IMR-90 (cell line): Measurements from ENCODE around the gene TMEM176B. TPM values are rescaled to one million over a fixed set of nuclear protein-coding genes. Genes with fewer than 3 reads are reported as not detected.

Experiments used
- ATAC-seq: fragments of 200-7000 bp; cut with Tn5 transposase; 2 replicates; pipeline ENCODE4 v1.9.1; 2020; ENCODE audit warnings: low read depth, mild to moderate bottlenecking, moderate library complexity
- BruUV-seq: library from RNA; stranded (reverse); fragments of 400-500 nt; replicated peaks from 2 replicates; lab custom pipeline; 2021; lab: Mats Ljungman, UMichigan
- CTCF ChIA-PET: fragments of 300-600 bp; formaldehyde crosslinking; extraction: SDS; loops from one replicate; lab custom pipeline; 2021; ENCODE audit warnings: antibody characterized with exemption; lab: Yijun Ruan, JAX
- POLR2A ChIA-PET: fragments of 300-600 bp; sonication (Branson Sonifier 250); formaldehyde crosslinking; loops from one replicate; lab custom pipeline; 2022; ENCODE audit warnings: antibody characterized with exemption; ENCODE audit not compliant: unreplicated experiment; lab: Charles Lee
- DNase-seq: peaks from one replicate; pipeline ENCODE4 v3.0.0; 2013
- H2AFZ ChIP-seq: replicated peaks from 2 replicates; pipeline ENCODE3; 2013; ENCODE audit warnings: low read length, mild to moderate bottlenecking; ENCODE audit not compliant: poor library complexity
- H2AK5ac ChIP-seq: 2 replicates; pipeline ENCODE4 v1.6.1; 2013; ENCODE audit warnings: low read depth, low read length, inconsistent platforms
- H2AK9ac ChIP-seq: replicated peaks from 2 replicates; pipeline ENCODE3; 2013; ENCODE audit warnings: mild to moderate bottlenecking, low read depth, low read length, moderate library complexity; ENCODE audit not compliant: poor library complexity
- H2BK120ac ChIP-seq: 2 replicates; pipeline ENCODE4 v1.6.1; 2013; ENCODE audit warnings: low read depth, low read length, inconsistent platforms
- H2BK15ac ChIP-seq: 3 replicates; pipeline ENCODE4 v1.6.1; 2013; ENCODE audit warnings: low read depth, low read length, inconsistent platforms
- H2BK20ac ChIP-seq: 2 replicates; pipeline ENCODE4 v1.6.1; 2013; ENCODE audit warnings: low read depth, mild to moderate bottlenecking, inconsistent platforms, low read length, moderate library complexity
- H2BK5ac ChIP-seq: 2 replicates; pipeline ENCODE4 v1.6.1; 2013; ENCODE audit warnings: mild to moderate bottlenecking, low read depth, low read length, inconsistent platforms; ENCODE audit not compliant: poor library complexity, severe bottlenecking
- H3K14ac ChIP-seq: replicated peaks from 2 replicates; pipeline ENCODE4 v1.6.1; 2013; ENCODE audit warnings: low read depth, low read length, inconsistent platforms
- H3K18ac ChIP-seq: 2 replicates; pipeline ENCODE4 v1.6.1; 2013; ENCODE audit warnings: low read depth, low read length, control low read depth
- H3K23ac ChIP-seq: 2 replicates; pipeline ENCODE4 v1.6.1; 2013; ENCODE audit warnings: low read depth, low read length, inconsistent platforms
- H3K27ac ChIP-seq: 2 replicates; pipeline ENCODE4 v1.5.1; 2013; ENCODE audit warnings: mild to moderate bottlenecking, control low read depth, low read length; ENCODE audit not compliant: insufficient read depth
- H3K27me3 ChIP-seq: 2 replicates; pipeline ENCODE4 v1.6.1; 2013; ENCODE audit warnings: low read length; ENCODE audit not compliant: control insufficient read depth, insufficient read depth
- H3K36me3 ChIP-seq: 2 replicates; pipeline ENCODE4 v1.6.1; 2013; ENCODE audit warnings: low read length, mixed read lengths; ENCODE audit not compliant: control insufficient read depth, insufficient read depth
- H3K4ac ChIP-seq: 2 replicates; pipeline ENCODE4 v1.6.1; 2013; ENCODE audit warnings: low read depth, low read length, inconsistent platforms
- H3K4me1 ChIP-seq: 2 replicates; pipeline ENCODE4 v1.6.1; 2013; ENCODE audit warnings: low read length, mixed read lengths; ENCODE audit not compliant: control insufficient read depth, insufficient read depth
- H3K4me2 ChIP-seq: 2 replicates; pipeline ENCODE4 v1.6.1; 2013; ENCODE audit warnings: low read depth, mild to moderate bottlenecking, control low read depth, low read length, moderate library complexity
- H3K4me3 ChIP-seq: 2 replicates; pipeline ENCODE4 v1.5.1; 2013; ENCODE audit warnings: low read depth, mild to moderate bottlenecking, control low read depth, low read length, moderate library complexity; ENCODE audit not compliant: insufficient read depth
- H3K56ac ChIP-seq: 2 replicates; pipeline ENCODE4 v1.6.1; 2013; ENCODE audit warnings: low read length, inconsistent platforms; ENCODE audit not compliant: insufficient read depth; ENCODE audit errors: extremely low read depth
- H3K79me1 ChIP-seq, 2 experiments: 2 replicates each; pipeline ENCODE4 v1.6.1; 2013; ENCODE audit warnings: low read length in 2 of 2, inconsistent platforms in 1 of 2, low read depth in 1 of 2
- H3K9ac ChIP-seq: 2 replicates; pipeline ENCODE4 v1.6.1; 2013; ENCODE audit warnings: low read depth, low read length, control low read depth
- H3K9me1 ChIP-seq: 2 replicates; pipeline ENCODE4 v1.6.1; 2013; ENCODE audit warnings: low read length, inconsistent platforms; ENCODE audit not compliant: insufficient read depth
- H3K9me3 ChIP-seq: 2 replicates; pipeline ENCODE4 v1.6.1; 2013; ENCODE audit warnings: low read length; ENCODE audit not compliant: control insufficient read depth, insufficient read depth
- H4K20me1 ChIP-seq: 2 replicates; pipeline ENCODE4 v1.6.1; 2013; ENCODE audit warnings: low read length, inconsistent platforms; ENCODE audit not compliant: insufficient read depth
- H4K5ac ChIP-seq: 2 replicates; pipeline ENCODE4 v1.6.1; 2013; ENCODE audit warnings: mild to moderate bottlenecking, low read depth, low read length, control low read depth
- H4K8ac ChIP-seq, 2 experiments: 2 replicates each; pipeline ENCODE4 v1.6.1; 2013; ENCODE audit warnings: low read depth in 2 of 2, low read length in 2 of 2, control low read depth in 1 of 2, inconsistent platforms in 1 of 2
- H4K91ac ChIP-seq: 2 replicates; pipeline ENCODE4 v1.6.1; 2013; ENCODE audit warnings: low read depth, low read length, inconsistent platforms; ENCODE audit not compliant: insufficient read depth
- BHLHE40 ChIP-seq: fragments of 150-350 bp; IDR thresholded peaks from 2 replicates; pipeline ENCODE4 v1.6.1; 2016; ENCODE audit warnings: mild to moderate bottlenecking, low read depth, low read length
- CEBPB ChIP-seq: IDR thresholded peaks from 2 replicates; pipeline ENCODE4 v1.6.1; 2012; ENCODE audit warnings: low read depth, low read length, improper control_type of control experiment
- CHD1 ChIP-seq: IDR thresholded peaks from 2 replicates; pipeline ENCODE4 v1.6.1; 2012; ENCODE audit warnings: low read depth, low read length, improper control_type of control experiment
- ELK1 ChIP-seq: fragments of 150-350 bp; IDR thresholded peaks from 2 replicates; pipeline ENCODE4 v1.6.1; 2016; ENCODE audit warnings: low read depth, mild to moderate bottlenecking, low read length, moderate library complexity, borderline replicate concordance
- FOS ChIP-seq: fragments of 150-350 bp; IDR thresholded peaks from 2 replicates; pipeline ENCODE4 v1.6.1; 2016; ENCODE audit warnings: low read depth, low read length
- MAFK ChIP-seq: IDR thresholded peaks from 2 replicates; pipeline ENCODE4 v1.6.1; 2012; ENCODE audit warnings: low read depth, low read length, improper control_type of control experiment
- MAZ ChIP-seq: IDR thresholded peaks from 2 replicates; pipeline ENCODE4 v1.6.1; 2012; ENCODE audit warnings: low read depth, mild to moderate bottlenecking, low read length, improper control_type of control experiment, moderate library complexity, borderline replicate concordance
- MXI1 ChIP-seq: IDR thresholded peaks from 2 replicates; pipeline ENCODE4 v1.6.1; 2012; ENCODE audit warnings: low read depth, mild to moderate bottlenecking, low read length, moderate library complexity, borderline replicate concordance
- NFE2L2 ChIP-seq: fragments of 150-350 bp; IDR thresholded peaks from 2 replicates; pipeline ENCODE4 v1.6.1; 2016; ENCODE audit warnings: low read depth, mild to moderate bottlenecking, low read length
- POLR2A ChIP-seq: IDR thresholded peaks from 2 replicates; pipeline ENCODE4 v1.6.1; 2012; ENCODE audit warnings: mild to moderate bottlenecking, low read depth, low read length
- RAD21 ChIP-seq: IDR thresholded peaks from 2 replicates; pipeline ENCODE4 v1.6.1; 2012; ENCODE audit warnings: low read length, improper control_type of control experiment
- RCOR1 ChIP-seq: IDR thresholded peaks from 2 replicates; pipeline ENCODE4 v1.6.1; 2012; ENCODE audit warnings: mild to moderate bottlenecking, low read length, improper control_type of control experiment; ENCODE audit not compliant: insufficient replicate concordance
- RFX5 ChIP-seq: IDR thresholded peaks from 2 replicates; pipeline ENCODE4 v1.8.0; 2012; ENCODE audit warnings: low read depth, mild to moderate bottlenecking, low read length, moderate library complexity
- SMC3 ChIP-seq: fragments of 150-350 bp; IDR thresholded peaks from 2 replicates; pipeline ENCODE4 v1.6.1; 2016; ENCODE audit warnings: low read depth, mild to moderate bottlenecking, antibody characterized with exemption, low read length, moderate library complexity
- WGBS, 2 experiments: methylation state at CpG; one replicate each; pipeline versions ENCODE4 v1.1.5 to v1.1.7; 2013; ENCODE audit warnings: missing lambda C conversion rate in 2 of 2; ENCODE audit not compliant: insufficient read length in 1 of 2; ENCODE audit errors: extremely low coverage in 2 of 2; 5-methylcytosine and 5-hydroxymethylcytosine counted together
- dilution Hi-C: fragments of 300-500 bp; cut with HindIII; formaldehyde crosslinking; loops from one replicate; pipeline ENCODE4 v1.14.3; 2018; ENCODE audit warnings: low sequenced_read_pairs; ENCODE audit not compliant: unreplicated experiment
- in situ Hi-C: fragments of 300-500 bp; cut with MboI; formaldehyde crosslinking; loops from 3 replicates; pipeline ENCODE4 v1.14.3; 2019; ENCODE audit warnings: low sequenced_read_pairs, inconsistent platforms, mixed read lengths
- intact Hi-C: fragments of 100-400 bp; cut with micrococcal nuclease; formaldehyde crosslinking; loops from 2 replicates; pipeline ENCODE4 v1.10.0; 2022
- polyA plus RNA-seq, 3 experiments: library from polyadenylated mRNA; depleted of rRNA; stranded (reverse); fragments of >200 nt; gene quantifications; 2 replicates each; pipeline ENCODE4 v1.2.3, GENCODE V29; 2012; ENCODE audit warnings: low replicate concordance in 1 of 3
- total RNA-seq: library from RNA; depleted of rRNA; stranded (reverse); fragments of >200 nt; gene quantifications from 2 replicates; pipeline ENCODE4 v1.2.3, GENCODE V29; 2012
- TF ChIP-seq, protein P1 (sequence below): fragments of 150-350 bp; IDR thresholded peaks from 2 replicates; pipeline ENCODE4 v1.6.1; 2017; ENCODE audit warnings: mild to moderate bottlenecking, antibody characterized with exemption, low read length, low read depth
- TF ChIP-seq, protein P2 (sequence below): conservative IDR thresholded peaks from 2 replicates; pipeline ENCODE4 v1.5.1; 2012; ENCODE audit warnings: mild to moderate bottlenecking, low read depth, low read length, improper control_type of control experiment

Gene TMEM176B
- total and polyA plus RNA-seq, 2 of the 4 experiments (the other 2 are of a cell fraction), result not detected

DNA sequence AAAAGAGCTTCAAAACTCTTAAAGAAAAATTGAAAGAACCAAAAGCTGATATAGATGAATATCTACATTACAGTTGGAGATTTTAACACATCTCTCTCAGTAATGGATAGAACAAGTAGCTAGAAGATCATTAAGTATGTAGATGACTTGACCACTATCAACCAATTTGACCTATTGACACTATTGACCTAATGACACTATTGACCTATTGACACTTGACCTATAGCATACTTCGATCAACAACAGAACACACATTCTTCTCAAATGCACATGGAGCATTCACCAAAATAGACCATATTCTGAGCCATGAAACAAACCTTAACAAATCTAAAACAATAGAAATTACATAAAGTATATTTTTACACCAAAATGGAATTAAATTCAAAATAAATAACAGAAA is 40.7 kb downstream of the TMEM176B start:
- H3K18ac ChIP-seq, result no peak overlapping the region
- no peaks in the 10 kb centered on the region for H3K4me1 ChIP-seq
- in situ Hi-C loops (no loop called here), dilution Hi-C loops (no loop called here), intact Hi-C loops (loop anchor here (10.0 kb wide), 1 partner anchor 475 kb away; no protein-coding TSS in a partner anchor)
- no peak overlapping the region for H2BK20ac ChIP-seq
- no peak overlapping the region for H2BK15ac ChIP-seq
- CTCF ChIA-PET, result interaction anchor here (1.0 kb wide), 2 partner anchors 19 to 311 kb away, joined by 4 read pairs; no protein-coding TSS in a partner anchor
- no peak overlapping the region for H4K91ac ChIP-seq
- H3K27ac ChIP-seq, result no peak overlapping the region
- no peak overlapping the region for H3K23ac ChIP-seq
- H3K9me3 ChIP-seq, result no peaks in the 10 kb centered on the region
- no peak overlapping the region for H2BK120ac ChIP-seq
- no peak overlapping the region for H2AK5ac ChIP-seq
- DNase-seq (no peak), ATAC-seq (no peak)
- H2AK9ac ChIP-seq, result no peak overlapping the region
- no peak overlapping the region for H3K4me2 ChIP-seq
- H3K27me3 ChIP-seq, result no peaks in the 10 kb centered on the region
- H3K9ac ChIP-seq, result no peak overlapping the region
- POLR2A ChIA-PET, result no interaction called here
- H3K56ac ChIP-seq, result no peak overlapping the region
- no peak overlapping the region for H2BK5ac ChIP-seq
- no peak overlapping the region for H4K5ac ChIP-seq
- no peak overlapping the region for H3K4me3 ChIP-seq
- no peaks in the 10 kb centered on the region for H3K36me3 ChIP-seq
- no peak overlapping the region for H2AFZ ChIP-seq
- no peaks in the 10 kb centered on the region for H4K20me1 ChIP-seq
- H4K8ac ChIP-seq, result no peak overlapping the region
- no peaks in the 10 kb centered on the region for H3K79me1 ChIP-seq
- no peak overlapping the region for H3K14ac ChIP-seq
- no TSS peak for BruUV-seq
- H3K4ac ChIP-seq, result no peak overlapping the region
- no peaks in the 10 kb centered on the region for H3K9me1 ChIP-seq
- no peak for TF ChIP-seq RFX5
- TF ChIP-seq NFE2L2, result no peak
- no peak for TF ChIP-seq MXI1
- TF ChIP-seq POLR2A, result no peak
- no peak for TF ChIP-seq MAZ
- no peak for TF ChIP-seq RCOR1
- no peak for TF ChIP-seq CHD1
- TF ChIP-seq BHLHE40, result no peak
- no peak for TF ChIP-seq RAD21
- TF ChIP-seq FOS, result no peak
- TF ChIP-seq, protein P1, sequence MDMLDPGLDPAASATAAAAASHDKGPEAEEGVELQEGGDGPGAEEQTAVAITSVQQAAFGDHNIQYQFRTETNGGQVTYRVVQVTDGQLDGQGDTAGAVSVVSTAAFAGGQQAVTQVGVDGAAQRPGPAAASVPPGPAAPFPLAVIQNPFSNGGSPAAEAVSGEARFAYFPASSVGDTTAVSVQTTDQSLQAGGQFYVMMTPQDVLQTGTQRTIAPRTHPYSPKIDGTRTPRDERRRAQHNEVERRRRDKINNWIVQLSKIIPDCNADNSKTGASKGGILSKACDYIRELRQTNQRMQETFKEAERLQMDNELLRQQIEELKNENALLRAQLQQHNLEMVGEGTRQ, result no peak
- TF ChIP-seq MAFK, result no peak
- TF ChIP-seq ELK1, result no peak
- TF ChIP-seq, protein P2, sequence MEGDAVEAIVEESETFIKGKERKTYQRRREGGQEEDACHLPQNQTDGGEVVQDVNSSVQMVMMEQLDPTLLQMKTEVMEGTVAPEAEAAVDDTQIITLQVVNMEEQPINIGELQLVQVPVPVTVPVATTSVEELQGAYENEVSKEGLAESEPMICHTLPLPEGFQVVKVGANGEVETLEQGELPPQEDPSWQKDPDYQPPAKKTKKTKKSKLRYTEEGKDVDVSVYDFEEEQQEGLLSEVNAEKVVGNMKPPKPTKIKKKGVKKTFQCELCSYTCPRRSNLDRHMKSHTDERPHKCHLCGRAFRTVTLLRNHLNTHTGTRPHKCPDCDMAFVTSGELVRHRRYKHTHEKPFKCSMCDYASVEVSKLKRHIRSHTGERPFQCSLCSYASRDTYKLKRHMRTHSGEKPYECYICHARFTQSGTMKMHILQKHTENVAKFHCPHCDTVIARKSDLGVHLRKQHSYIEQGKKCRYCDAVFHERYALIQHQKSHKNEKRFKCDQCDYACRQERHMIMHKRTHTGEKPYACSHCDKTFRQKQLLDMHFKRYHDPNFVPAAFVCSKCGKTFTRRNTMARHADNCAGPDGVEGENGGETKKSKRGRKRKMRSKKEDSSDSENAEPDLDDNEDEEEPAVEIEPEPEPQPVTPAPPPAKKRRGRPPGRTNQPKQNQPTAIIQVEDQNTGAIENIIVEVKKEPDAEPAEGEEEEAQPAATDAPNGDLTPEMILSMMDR, result no peak
- no peak for TF ChIP-seq SMC3
- TF ChIP-seq CEBPB, result no peak
- WGBS, 2 experiments, result 57% methylated on average over 1 of the region's 1 CpG; no CpG with 5 or more reads in 1 of the 2 experiments
